Measurements from ENCODE around the gene TEAD4.

DNA sequence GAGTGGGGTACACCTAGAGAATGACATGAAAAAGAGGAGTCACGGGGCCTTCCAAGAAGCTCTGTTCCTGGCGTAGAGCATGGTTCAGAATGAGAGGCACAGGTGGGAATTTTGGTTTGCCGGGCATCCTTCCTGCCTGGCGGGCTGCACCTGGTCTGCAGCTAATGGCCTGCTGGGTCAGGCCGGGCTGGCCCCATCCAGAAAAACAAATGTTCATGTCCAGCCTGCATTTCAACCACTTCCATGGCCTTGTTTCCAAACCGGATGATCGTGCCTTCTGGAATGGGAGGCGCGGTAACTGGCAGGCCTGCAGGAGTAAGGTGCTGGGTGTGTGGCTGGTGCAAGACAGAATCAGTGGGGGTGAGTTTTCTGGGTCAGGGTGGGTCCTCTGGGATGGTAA lies 14.4 kb downstream of the TEAD4 start:
- TF ChIP-seq, protein P1, sequence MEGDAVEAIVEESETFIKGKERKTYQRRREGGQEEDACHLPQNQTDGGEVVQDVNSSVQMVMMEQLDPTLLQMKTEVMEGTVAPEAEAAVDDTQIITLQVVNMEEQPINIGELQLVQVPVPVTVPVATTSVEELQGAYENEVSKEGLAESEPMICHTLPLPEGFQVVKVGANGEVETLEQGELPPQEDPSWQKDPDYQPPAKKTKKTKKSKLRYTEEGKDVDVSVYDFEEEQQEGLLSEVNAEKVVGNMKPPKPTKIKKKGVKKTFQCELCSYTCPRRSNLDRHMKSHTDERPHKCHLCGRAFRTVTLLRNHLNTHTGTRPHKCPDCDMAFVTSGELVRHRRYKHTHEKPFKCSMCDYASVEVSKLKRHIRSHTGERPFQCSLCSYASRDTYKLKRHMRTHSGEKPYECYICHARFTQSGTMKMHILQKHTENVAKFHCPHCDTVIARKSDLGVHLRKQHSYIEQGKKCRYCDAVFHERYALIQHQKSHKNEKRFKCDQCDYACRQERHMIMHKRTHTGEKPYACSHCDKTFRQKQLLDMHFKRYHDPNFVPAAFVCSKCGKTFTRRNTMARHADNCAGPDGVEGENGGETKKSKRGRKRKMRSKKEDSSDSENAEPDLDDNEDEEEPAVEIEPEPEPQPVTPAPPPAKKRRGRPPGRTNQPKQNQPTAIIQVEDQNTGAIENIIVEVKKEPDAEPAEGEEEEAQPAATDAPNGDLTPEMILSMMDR (IDR thresholded peaks at IDR 0.05): no peak
- TF ChIP-seq POLR2A (IDR thresholded peaks at IDR 0.05): no peak

Data from thyroid gland (tissue), 4 donors.